ENCODE results near the gene ADAMTS17. TPM values are rescaled to one million over a fixed set of nuclear protein-coding genes. Genes with fewer than 3 reads are reported as not detected.
A peak's percentile ranks its signal among the peaks of the same experiment; 100 is the strongest.

ADAMTS17 gene
- total RNA-seq, 1 experiment from 2014 or later, result 3.2 TPM

- Histone ChIP-seq H2AFZ (no peak overlapping the region), H3K4me3 (no peak overlapping the region), H4K20me1 (ENCODE audit: insufficient read depth) (no peaks in the 10 kb centered on the region), H3K9me3 (ENCODE audit: insufficient read depth, low read depth) (no peaks in the 10 kb centered on the region), H3K27ac (no peak overlapping the region), H3K36me3 (ENCODE audit: low read depth) (no peaks in the 10 kb centered on the region), H3K27me3 (ENCODE audit: insufficient read depth, low read depth) (peaks cover 4% of the 10 kb centered on the region; the same call in 1 of the 2 replicates), H3K4me1 (replicated peaks; ENCODE audit: insufficient read depth) (peaks cover 5% of the 10 kb centered on the region), H3F3A (ENCODE audit: insufficient read depth, low read depth) (peaks cover 4% of the 10 kb centered on the region), H3K79me2 (ENCODE audit: low read depth) (no peaks in the 10 kb centered on the region), H3K4me2 (no peak overlapping the region), H3K9me2 (ENCODE audit: insufficient read depth) (no peaks in the 10 kb centered on the region; the same call in 1 of the 2 replicates)
- no TSS peak for BruUV-seq (replicated peaks)
- ChIA-PET CTCF (no interaction called here), POLR2A (ENCODE audit: unreplicated experiment) (no interaction called here)
- TF ChIP-seq CTCF (conservative IDR thresholded peaks at IDR 0.05) (no peak), EZH2 (IDR thresholded peaks at IDR 0.05; ENCODE audit: low read depth) (no peak)
- DNase-seq, result no peak
- intact Hi-C loops (cut with micrococcal nuclease; ENCODE audit: unreplicated experiment), result no loop called here
These were observed 292.3 kb downstream of the ADAMTS17 start for GRCh38 chr15:100049483-100049882.

GRCh38 chr15:100048736-100049135, 293.0 kb downstream of the ADAMTS17 start:
- Histone ChIP-seq H3K9me3 (ENCODE audit: insufficient read depth, low read depth) (no peaks in the 10 kb centered on the region), H3K4me3 (no peak overlapping the region), H4K20me1 (ENCODE audit: insufficient read depth) (no peaks in the 10 kb centered on the region), H3K4me2 (no peak overlapping the region), H3K79me2 (ENCODE audit: low read depth) (no peaks in the 10 kb centered on the region), H2AFZ (no peak overlapping the region), H3K36me3 (ENCODE audit: low read depth) (no peaks in the 10 kb centered on the region), H3F3A (ENCODE audit: insufficient read depth, low read depth) (peaks cover 11% of the 10 kb centered on the region), H3K9me2 (ENCODE audit: insufficient read depth) (no peaks in the 10 kb centered on the region; the same call in 1 of the 2 replicates), H3K27me3 (ENCODE audit: insufficient read depth, low read depth) (no peaks in the 10 kb centered on the region), H3K27ac (no peak overlapping the region), H3K4me1 (replicated peaks; ENCODE audit: insufficient read depth) (peaks cover 12% of the 10 kb centered on the region)
- TF ChIP-seq EZH2 (IDR thresholded peaks at IDR 0.05; ENCODE audit: low read depth) (no peak), CTCF (conservative IDR thresholded peaks at IDR 0.05) (no peak)
- ChIA-PET CTCF (no interaction called here), POLR2A (ENCODE audit: unreplicated experiment) (no interaction called here)
- BruUV-seq (replicated peaks), result no TSS peak
- no peak for DNase-seq
- intact Hi-C loops (cut with micrococcal nuclease; ENCODE audit: unreplicated experiment), result no loop called here

- Histone ChIP-seq H3K4me3 (peak overlapping the region; percentile 38; the same call in 1 of the 2 replicates), H3K27me3 (ENCODE audit: insufficient read depth, low read depth) (no peaks in the 10 kb centered on the region), H3K36me3 (ENCODE audit: low read depth) (no peaks in the 10 kb centered on the region), H3K9me2 (ENCODE audit: insufficient read depth) (no peaks in the 10 kb centered on the region; the same call in 1 of the 2 replicates), H3K4me2 (peak overlapping the region; percentile 79), H3F3A (ENCODE audit: insufficient read depth, low read depth) (peaks cover 29% of the 10 kb centered on the region), H4K20me1 (ENCODE audit: insufficient read depth) (no peaks in the 10 kb centered on the region), H2AFZ (peak overlapping the region; percentile 79), H3K27ac (peak overlapping the region; percentile 93), H3K4me1 (replicated peaks; ENCODE audit: insufficient read depth) (peaks cover 34% of the 10 kb centered on the region), H3K9me3 (ENCODE audit: insufficient read depth, low read depth) (no peaks in the 10 kb centered on the region), H3K79me2 (ENCODE audit: low read depth) (no peaks in the 10 kb centered on the region)
- POLR2A ChIA-PET (ENCODE audit: unreplicated experiment), result no interaction called here
- intact Hi-C loops (cut with micrococcal nuclease; ENCODE audit: unreplicated experiment), result loop anchor here (1.0 to 2.0 kb wide), 3 partner anchors 17 to 69 kb away; no protein-coding TSS in a partner anchor
- peak; percentile 9 to 75 for DNase-seq
- BruUV-seq (replicated peaks), result no TSS peak
- CTCF ChIA-PET, result interaction anchor here (1.0 kb wide), 1 partner anchor 83 kb away, joined by 3 read pairs; no protein-coding TSS in a partner anchor
- TF ChIP-seq EZH2 (IDR thresholded peaks at IDR 0.05; ENCODE audit: low read depth) (no peak), CTCF (conservative IDR thresholded peaks at IDR 0.05) (no peak)
These were observed 298.1 kb downstream of the ADAMTS17 start for GRCh38 chr15:100043692-100044091.
